Memory B cell (primary cell): ENCODE results near the gene DHX8.

Source experiments
- ATAC-seq: fragments of 150-1000 bp; cut with Tn5 transposase; 2 replicates; pipeline ENCODE4 v1.10.0; 2021; ENCODE audit warnings: low read depth, mild to moderate bottlenecking, moderate library complexity
- DNase-seq, 2 donors: peaks; one replicate each; pipeline ENCODE4 v3.0.0; 2022; ENCODE audit warnings: low spot score in 2 of 2
- H3K27ac Mint-ChIP-seq: one replicate; pipeline ENCODE4 v1.8.0; 2022; ENCODE audit warnings: mild to moderate bottlenecking, moderate library complexity, mixed read lengths
- H3K27me3 Mint-ChIP-seq: one replicate; pipeline ENCODE4 v1.8.0; 2022; ENCODE audit warnings: mixed read lengths
- H3K36me3 Mint-ChIP-seq: one replicate; pipeline ENCODE4 v1.8.0; 2022; ENCODE audit warnings: mild to moderate bottlenecking, mixed read lengths
- H3K4me1 Mint-ChIP-seq: one replicate; pipeline ENCODE4 v1.8.0; 2022; ENCODE audit warnings: mixed read lengths
- H3K4me3 Mint-ChIP-seq: one replicate; pipeline ENCODE4 v1.8.0; 2022; ENCODE audit warnings: mild to moderate bottlenecking, moderate library complexity, mixed read lengths
- H3K9me3 Mint-ChIP-seq: one replicate; pipeline ENCODE4 v1.8.0; 2022; ENCODE audit warnings: mixed read lengths

DHX8 gene

GRCh38 chr17:43554857-43555256 is 71.1 kb downstream of the DHX8 start:
- ATAC-seq (no peak), DNase-seq (no peak)
- Mint-ChIP-seq H3K4me1 (peaks cover 5% of the 10 kb centered on the region), H3K36me3 (peaks cover 1% of the 10 kb centered on the region), H3K4me3 (no peak overlapping the region), H3K9me3 (no peaks in the 10 kb centered on the region), H3K27ac (no peak overlapping the region), H3K27me3 (peaks cover 18% of the 10 kb centered on the region)

DNA sequence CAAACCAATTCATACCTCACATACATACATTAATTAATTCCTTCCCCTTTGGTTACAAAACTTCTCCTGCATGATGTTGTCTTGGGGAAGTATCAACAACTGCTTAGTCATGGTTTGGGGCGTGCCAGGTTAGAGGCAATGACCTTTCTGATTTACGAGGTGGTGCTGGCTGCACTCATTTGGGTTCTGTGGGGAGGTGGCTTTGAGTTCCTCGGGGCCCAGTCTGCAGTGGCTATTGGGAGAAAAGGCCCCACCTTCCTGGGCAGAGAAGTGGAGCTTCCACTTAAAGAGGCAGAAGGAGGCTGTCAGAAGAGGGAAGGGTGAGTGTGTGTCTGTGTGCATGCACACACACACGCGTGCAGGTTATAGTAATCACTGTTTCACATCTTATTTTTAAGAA is 72.5 kb downstream of the DHX8 start:
- Mint-ChIP-seq H3K27me3 (peaks cover 16% of the 10 kb centered on the region), H3K9me3 (no peaks in the 10 kb centered on the region), H3K27ac (no peak overlapping the region), H3K36me3 (peaks cover 1% of the 10 kb centered on the region), H3K4me1 (peaks cover 5% of the 10 kb centered on the region), H3K4me3 (no peak overlapping the region)
- DNase-seq (no peak), ATAC-seq (no peak)

DNA sequence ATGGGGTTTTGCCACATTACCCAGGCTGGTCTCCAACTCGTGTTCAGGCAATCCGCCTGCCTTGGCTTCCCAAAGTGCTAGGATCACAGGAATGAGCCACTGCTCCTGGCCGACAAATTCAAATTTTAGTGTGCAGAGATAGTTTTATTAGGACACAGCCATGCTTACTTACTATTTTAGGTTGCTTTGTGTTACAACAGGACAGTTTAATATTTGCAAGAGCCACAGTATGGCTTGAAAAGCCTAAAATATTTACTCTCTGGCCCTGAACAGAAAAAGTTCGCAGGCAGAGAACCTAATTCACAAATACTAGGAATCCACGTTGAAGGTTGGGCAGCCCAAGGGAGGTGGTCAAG is 75.0 kb downstream of the DHX8 start:
- DNase-seq (no peak), ATAC-seq (no peak)
- H3K27me3 Mint-ChIP-seq, result peaks cover 30% of the 10 kb centered on the region
- H3K27ac Mint-ChIP-seq, result no peak overlapping the region
- peaks cover 5% of the 10 kb centered on the region for H3K4me1 Mint-ChIP-seq
- H3K36me3 Mint-ChIP-seq, result peaks cover 1% of the 10 kb centered on the region
- H3K4me3 Mint-ChIP-seq, result no peak overlapping the region
- no peaks in the 10 kb centered on the region for H3K9me3 Mint-ChIP-seq

DNA sequence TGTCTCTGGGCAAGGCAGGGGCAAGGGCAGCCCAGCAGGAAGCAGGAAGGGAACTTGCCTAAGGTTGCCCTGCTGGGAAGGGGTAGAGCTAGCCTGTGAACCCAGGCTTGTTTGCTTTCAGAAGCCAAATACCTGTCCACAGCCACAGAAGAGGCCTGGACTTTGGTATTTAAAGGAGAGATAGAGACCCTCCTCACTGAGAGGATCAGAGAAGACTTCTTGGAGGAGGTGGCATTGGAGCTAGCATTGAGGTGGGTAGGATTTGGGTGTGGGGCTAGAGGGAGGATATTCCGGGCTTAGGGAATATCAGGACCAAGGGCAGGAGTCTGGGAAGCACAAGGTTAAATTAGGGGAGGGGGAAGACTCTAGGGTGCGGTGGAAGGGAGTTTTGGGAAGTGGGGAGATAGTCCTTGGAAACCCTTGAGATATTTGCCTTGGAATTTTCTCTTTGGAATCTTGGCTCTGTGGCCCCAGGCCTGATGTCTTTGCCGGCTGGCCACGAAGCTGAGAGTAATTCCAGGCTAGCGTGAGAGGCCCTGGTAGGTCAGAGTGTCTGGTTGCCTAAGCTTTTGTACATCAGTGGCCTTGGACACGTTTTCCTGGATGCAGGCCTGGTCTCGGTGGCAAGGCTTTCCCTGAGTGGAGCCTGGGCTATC is 75.5 kb downstream of the DHX8 start:
- Mint-ChIP-seq H3K27me3 (peaks cover 30% of the 10 kb centered on the region), H3K4me1 (peaks cover 5% of the 10 kb centered on the region), H3K36me3 (peaks cover 1% of the 10 kb centered on the region), H3K4me3 (no peak overlapping the region), H3K27ac (no peak overlapping the region), H3K9me3 (no peaks in the 10 kb centered on the region)
- ATAC-seq (no peak), DNase-seq (no peak)

GRCh38 chr17:43560461-43561427 is 77.0 kb downstream of the DHX8 start:
- no peak for DNase-seq
- H3K36me3 Mint-ChIP-seq, result peaks cover 1% of the 10 kb centered on the region
- peaks cover 5% of the 10 kb centered on the region for H3K4me1 Mint-ChIP-seq
- H3K4me3 Mint-ChIP-seq, result no peak overlapping the region
- H3K27me3 Mint-ChIP-seq, result peaks cover 31% of the 10 kb centered on the region
- H3K9me3 Mint-ChIP-seq, result no peaks in the 10 kb centered on the region
- H3K27ac Mint-ChIP-seq, result no peak overlapping the region
- ATAC-seq, result no peak

DNA sequence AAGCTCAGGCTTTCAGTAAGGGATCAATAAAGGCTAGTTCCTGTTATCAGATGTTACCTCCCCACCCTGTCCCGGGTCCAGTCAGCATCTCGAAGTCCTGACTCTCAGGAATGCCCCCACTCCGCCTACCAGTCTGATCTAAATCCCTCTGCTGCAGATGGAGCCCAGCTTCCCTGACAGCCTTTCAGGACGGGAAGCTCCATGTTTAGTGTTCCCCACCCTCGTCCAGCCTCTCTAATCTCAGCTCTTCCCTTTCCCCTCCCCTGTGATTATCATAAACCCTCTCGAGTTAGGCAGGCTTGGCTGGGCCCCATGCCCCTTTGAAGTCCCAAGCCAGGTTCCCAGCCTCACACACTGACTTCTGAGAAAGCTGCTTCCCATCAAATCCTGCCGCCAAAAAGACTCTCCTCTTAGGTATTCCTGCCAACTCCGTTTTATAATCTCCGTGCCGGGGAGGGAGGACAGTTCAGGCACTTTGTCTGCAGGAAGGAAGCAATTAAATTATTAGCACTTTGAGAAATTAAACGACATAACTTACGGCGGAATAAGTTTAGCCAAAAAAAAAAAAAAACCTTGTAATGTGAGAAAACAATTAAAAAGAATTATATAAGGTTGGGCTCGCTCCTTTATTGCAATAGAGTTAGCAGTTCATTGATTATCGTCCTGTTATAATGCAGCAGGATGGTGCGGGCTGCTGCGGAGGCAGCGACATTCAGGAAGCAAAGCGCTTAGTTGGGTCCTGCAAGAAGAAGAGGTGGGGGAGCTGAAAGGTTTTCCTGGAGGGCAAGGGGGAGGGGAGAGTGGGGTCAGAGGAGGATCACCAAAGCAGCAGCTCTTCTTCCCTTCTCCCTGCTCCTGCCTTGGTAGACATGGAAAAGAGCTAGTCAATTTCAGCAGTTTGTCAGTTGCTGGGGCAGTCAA is 79.2 kb downstream of the DHX8 start:
- Mint-ChIP-seq H3K27me3 (peaks cover 28% of the 10 kb centered on the region), H3K4me3 (no peak overlapping the region), H3K4me1 (no peaks in the 10 kb centered on the region), H3K9me3 (no peaks in the 10 kb centered on the region), H3K36me3 (no peaks in the 10 kb centered on the region), H3K27ac (no peak overlapping the region)
- ATAC-seq (no peak), DNase-seq (no peak)

- no peak overlapping the region for H3K27ac Mint-ChIP-seq
- no peaks in the 10 kb centered on the region for H3K36me3 Mint-ChIP-seq
- H3K4me3 Mint-ChIP-seq, result no peak overlapping the region
- H3K27me3 Mint-ChIP-seq, result peaks cover 32% of the 10 kb centered on the region
- no peaks in the 10 kb centered on the region for H3K4me1 Mint-ChIP-seq
- H3K9me3 Mint-ChIP-seq, result peaks cover 3% of the 10 kb centered on the region
- ATAC-seq, result no peak
- DNase-seq, result no peak
Measured at GRCh38 chr17:43563600-43564594, 80.1 kb downstream of the DHX8 start.

DNA sequence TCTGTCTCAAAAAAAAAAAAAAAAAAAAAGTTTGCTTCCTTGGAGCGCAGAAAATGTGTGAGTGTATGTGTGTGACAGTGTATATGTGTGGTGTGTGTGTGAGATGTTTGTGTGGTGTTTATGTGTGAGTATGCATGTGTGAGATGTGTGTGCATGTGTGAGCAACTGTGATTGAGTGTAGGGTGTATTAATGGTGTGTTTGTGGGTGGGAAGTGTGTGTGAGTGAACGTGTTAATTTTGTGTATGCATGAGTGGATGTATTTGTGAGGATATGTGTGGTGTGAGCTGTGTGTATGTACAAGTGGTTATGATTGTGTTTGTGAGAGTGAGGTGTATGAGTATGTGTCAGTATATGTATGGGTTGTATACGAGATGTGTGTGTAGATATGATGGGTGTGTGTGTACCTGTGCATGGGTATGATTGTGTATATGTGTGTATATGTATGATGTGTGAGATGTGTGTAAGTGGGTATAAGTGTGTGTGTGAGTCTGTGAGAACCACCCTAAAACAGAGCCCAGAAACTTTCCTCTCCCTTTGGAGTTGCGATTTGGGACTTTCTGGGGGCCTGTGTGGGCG is 84.8 kb downstream of the DHX8 start:
- Mint-ChIP-seq H3K27me3 (peaks cover 11% of the 10 kb centered on the region), H3K36me3 (no peaks in the 10 kb centered on the region), H3K4me3 (no peak overlapping the region), H3K9me3 (peaks cover 3% of the 10 kb centered on the region), H3K4me1 (no peaks in the 10 kb centered on the region), H3K27ac (no peak overlapping the region)
- DNase-seq (no peak), ATAC-seq (no peak)

DNA sequence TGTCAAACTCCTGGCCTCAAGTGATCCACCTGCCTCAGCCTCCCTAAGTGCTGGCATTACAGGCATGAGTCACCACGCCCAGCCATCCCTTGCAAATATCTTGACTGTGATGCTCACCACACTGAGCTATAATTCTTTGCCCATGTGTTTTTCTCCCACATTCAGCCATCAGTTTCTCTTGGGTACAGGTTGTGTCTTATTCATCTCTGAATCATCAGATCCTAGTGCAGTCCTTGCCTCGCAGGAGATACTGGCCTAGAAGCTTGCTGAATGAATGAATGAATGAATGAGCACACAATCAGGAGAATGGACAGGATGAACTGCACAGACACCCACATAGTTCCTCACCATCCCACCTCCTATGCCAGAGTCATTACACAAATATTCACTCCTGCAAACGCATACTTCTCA is 86.7 kb downstream of the DHX8 start:
- H3K36me3 Mint-ChIP-seq, result no peaks in the 10 kb centered on the region
- H3K9me3 Mint-ChIP-seq, result peaks cover 3% of the 10 kb centered on the region
- no peak overlapping the region for H3K27ac Mint-ChIP-seq
- no peaks in the 10 kb centered on the region for H3K4me1 Mint-ChIP-seq
- H3K4me3 Mint-ChIP-seq, result no peak overlapping the region
- ATAC-seq, result no peak
- H3K27me3 Mint-ChIP-seq, result peaks cover 8% of the 10 kb centered on the region
- DNase-seq, result no peak

- no peak overlapping the region for H3K27ac Mint-ChIP-seq
- DNase-seq (no peak), ATAC-seq (no peak)
- H3K36me3 Mint-ChIP-seq, result no peaks in the 10 kb centered on the region
- H3K27me3 Mint-ChIP-seq, result peaks cover 8% of the 10 kb centered on the region
- H3K4me1 Mint-ChIP-seq, result no peaks in the 10 kb centered on the region
- H3K9me3 Mint-ChIP-seq, result peaks cover 3% of the 10 kb centered on the region
- H3K4me3 Mint-ChIP-seq, result no peak overlapping the region
Measured at GRCh38 chr17:43572368-43572980, 88.7 kb downstream of the DHX8 start.

DNA sequence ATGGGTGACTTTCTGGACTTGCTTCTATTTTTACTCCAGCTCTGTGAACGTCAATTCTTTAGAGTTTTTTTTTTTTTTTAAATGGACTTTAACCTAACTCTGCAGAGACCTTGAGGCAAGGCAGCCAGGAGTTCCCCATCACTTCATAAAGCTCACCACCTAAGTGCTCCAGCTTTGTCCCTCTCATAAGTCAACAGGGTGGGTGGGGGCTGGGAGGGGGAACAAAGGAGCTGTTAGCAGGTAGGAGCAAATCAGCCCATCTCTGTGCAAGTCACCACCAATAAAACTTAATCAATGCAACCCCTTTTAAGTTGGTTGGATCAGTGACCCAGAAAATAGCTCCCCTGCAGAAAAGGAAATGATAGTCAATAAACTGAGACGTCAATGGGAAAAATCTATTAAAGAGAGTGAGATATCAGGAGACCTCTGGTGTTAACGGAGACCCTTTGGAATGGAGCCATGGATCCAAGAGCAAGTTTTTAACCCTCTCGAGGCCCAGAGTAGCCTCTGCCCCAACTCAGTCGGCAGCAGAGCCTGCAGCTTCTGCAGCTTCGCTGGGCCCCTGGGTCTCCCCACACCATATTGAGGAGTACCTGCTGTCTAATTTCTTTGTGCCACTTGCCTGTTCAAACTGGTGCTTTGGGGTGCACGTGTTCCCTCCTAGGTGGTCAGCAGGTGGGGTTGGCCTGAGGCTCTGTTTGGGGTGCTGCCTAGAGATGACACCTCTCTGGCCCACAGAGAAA is 90.0 kb downstream of the DHX8 start:
- H3K27ac Mint-ChIP-seq, result no peak overlapping the region
- peaks cover under 1% of the 10 kb centered on the region for H3K9me3 Mint-ChIP-seq
- peaks cover 7% of the 10 kb centered on the region for H3K4me1 Mint-ChIP-seq
- DNase-seq (no peak), ATAC-seq (no peak)
- H3K27me3 Mint-ChIP-seq, result peaks cover 4% of the 10 kb centered on the region
- no peaks in the 10 kb centered on the region for H3K36me3 Mint-ChIP-seq
- no peak overlapping the region for H3K4me3 Mint-ChIP-seq

DNA sequence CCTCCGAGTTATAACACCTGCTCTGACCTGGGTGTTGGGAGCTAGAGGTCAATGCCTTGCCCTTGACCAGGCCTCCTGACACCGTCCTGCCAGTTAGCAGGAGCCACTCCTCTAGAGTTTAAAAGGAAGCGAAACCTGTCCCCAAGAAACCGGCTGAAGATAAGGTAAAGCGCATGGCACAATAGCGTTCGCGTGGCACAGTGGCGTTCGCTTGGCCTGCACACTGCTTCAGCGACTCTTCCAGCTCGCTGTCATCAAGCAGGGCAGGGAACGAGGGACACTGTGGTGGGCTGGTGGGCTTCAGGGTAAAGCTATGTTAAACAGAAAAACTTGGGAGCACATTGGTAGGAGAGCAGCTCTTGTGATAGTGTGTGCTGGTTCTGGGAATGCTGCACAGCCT is 90.6 kb downstream of the DHX8 start:
- H3K9me3 Mint-ChIP-seq, result no peaks in the 10 kb centered on the region
- H3K4me1 Mint-ChIP-seq, result peaks cover 13% of the 10 kb centered on the region
- no peaks in the 10 kb centered on the region for H3K36me3 Mint-ChIP-seq
- no peak overlapping the region for H3K27ac Mint-ChIP-seq
- H3K4me3 Mint-ChIP-seq, result no peak overlapping the region
- H3K27me3 Mint-ChIP-seq, result peaks cover 4% of the 10 kb centered on the region
- ATAC-seq (no peak), DNase-seq (no peak)
